Osteoblast (primary cell): ENCODE measurements around the gene TNFAIP2. TPM values are rescaled to one million over a fixed set of nuclear protein-coding genes. Genes with fewer than 3 reads are reported as not detected.

Experiments
- DNase-seq: peaks from one replicate; pipeline ENCODE4 v3.0.0; 2011; ENCODE audit warnings: low spot score, mixed read lengths; ENCODE audit not compliant: insufficient read length; ENCODE audit errors: missing footprints
- H2AFZ ChIP-seq: 2 replicates; pipeline ENCODE4 v1.6.0; 2011; ENCODE audit warnings: mild to moderate bottlenecking, low read length
- H3K27ac ChIP-seq: 2 replicates; pipeline ENCODE4 v1.5.1; 2011; ENCODE audit warnings: mild to moderate bottlenecking, low read depth, low read length, moderate library complexity
- H3K27me3 ChIP-seq: 2 replicates; pipeline ENCODE4 v1.6.0; 2012; ENCODE audit warnings: mild to moderate bottlenecking, control low read depth, inconsistent platforms, low read length, moderate library complexity; ENCODE audit not compliant: insufficient read depth
- H3K36me3 ChIP-seq: 2 replicates; pipeline ENCODE4 v1.5.1; 2011; ENCODE audit warnings: mild to moderate bottlenecking, low read length, control low read depth, moderate library complexity; ENCODE audit not compliant: insufficient read depth
- H3K4me1 ChIP-seq: 2 replicates; pipeline ENCODE4 v1.5.1; 2011; ENCODE audit warnings: mild to moderate bottlenecking, low read length, control low read depth, moderate library complexity; ENCODE audit not compliant: insufficient read depth
- H3K4me2 ChIP-seq: 2 replicates; pipeline ENCODE4 v1.6.0; 2011; ENCODE audit warnings: mild to moderate bottlenecking, low read length; ENCODE audit not compliant: insufficient read depth
- H3K4me3 ChIP-seq: fragments of 200-600 bp; sonication (generic); 3 replicates; pipeline ENCODE4 v1.5.1; 2012; ENCODE audit warnings: mild to moderate bottlenecking, low read length, inconsistent platforms; ENCODE audit not compliant: insufficient read depth
- H3K79me2 ChIP-seq: 2 replicates; pipeline ENCODE4 v1.6.0; 2012; ENCODE audit warnings: mild to moderate bottlenecking, low read length, control low read depth, inconsistent platforms; ENCODE audit not compliant: insufficient read depth
- H3K9me3 ChIP-seq: 2 replicates; pipeline ENCODE4 v1.5.1; 2011; ENCODE audit warnings: low read depth, low read length, control low read depth
- H4K20me1 ChIP-seq: 2 replicates; pipeline ENCODE4 v1.6.0; 2012; ENCODE audit warnings: mild to moderate bottlenecking, low read length, control low read depth; ENCODE audit not compliant: insufficient read depth
- total RNA-seq: library from RNA; depleted of rRNA; stranded (reverse); fragments of >200 nt; gene quantifications from 2 replicates; pipeline ENCODE4 v1.2.3, GENCODE V29; 2012
- TF ChIP-seq, protein P1 (sequence below): IDR thresholded peaks from 2 replicates; pipeline ENCODE4 v1.5.1; 2011; ENCODE audit warnings: mild to moderate bottlenecking, low read depth, low read length, moderate library complexity; ENCODE audit errors: extremely low read depth

TNFAIP2 gene
- total RNA-seq, 1 donor, result 60.1 TPM

- H2AFZ ChIP-seq, result no peak overlapping the region
- H4K20me1 ChIP-seq, result no peaks in the 10 kb centered on the region
- no peak for DNase-seq
- peaks cover 9% of the 10 kb centered on the region for H3K4me1 ChIP-seq
- H3K79me2 ChIP-seq, result no peaks in the 10 kb centered on the region
- H3K27me3 ChIP-seq, result peaks cover 3% of the 10 kb centered on the region
- TF ChIP-seq, protein P1, sequence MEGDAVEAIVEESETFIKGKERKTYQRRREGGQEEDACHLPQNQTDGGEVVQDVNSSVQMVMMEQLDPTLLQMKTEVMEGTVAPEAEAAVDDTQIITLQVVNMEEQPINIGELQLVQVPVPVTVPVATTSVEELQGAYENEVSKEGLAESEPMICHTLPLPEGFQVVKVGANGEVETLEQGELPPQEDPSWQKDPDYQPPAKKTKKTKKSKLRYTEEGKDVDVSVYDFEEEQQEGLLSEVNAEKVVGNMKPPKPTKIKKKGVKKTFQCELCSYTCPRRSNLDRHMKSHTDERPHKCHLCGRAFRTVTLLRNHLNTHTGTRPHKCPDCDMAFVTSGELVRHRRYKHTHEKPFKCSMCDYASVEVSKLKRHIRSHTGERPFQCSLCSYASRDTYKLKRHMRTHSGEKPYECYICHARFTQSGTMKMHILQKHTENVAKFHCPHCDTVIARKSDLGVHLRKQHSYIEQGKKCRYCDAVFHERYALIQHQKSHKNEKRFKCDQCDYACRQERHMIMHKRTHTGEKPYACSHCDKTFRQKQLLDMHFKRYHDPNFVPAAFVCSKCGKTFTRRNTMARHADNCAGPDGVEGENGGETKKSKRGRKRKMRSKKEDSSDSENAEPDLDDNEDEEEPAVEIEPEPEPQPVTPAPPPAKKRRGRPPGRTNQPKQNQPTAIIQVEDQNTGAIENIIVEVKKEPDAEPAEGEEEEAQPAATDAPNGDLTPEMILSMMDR, result no peak
- no peak overlapping the region for H3K4me3 ChIP-seq
- no peak overlapping the region for H3K27ac ChIP-seq
- no peak overlapping the region for H3K4me2 ChIP-seq
- H3K9me3 ChIP-seq, result no peaks in the 10 kb centered on the region
- H3K36me3 ChIP-seq, result peaks cover 17% of the 10 kb centered on the region
Observed at GRCh38 chr14:103138301-103139131, 15.3 kb downstream of the TNFAIP2 start.

- Histone ChIP-seq H3K79me2 (no peaks in the 10 kb centered on the region), H3K9me3 (no peaks in the 10 kb centered on the region), H2AFZ (no peak overlapping the region), H3K36me3 (peaks cover 11% of the 10 kb centered on the region), H4K20me1 (no peaks in the 10 kb centered on the region), H3K27ac (no peak overlapping the region), H3K4me3 (no peak overlapping the region), H3K4me2 (no peak overlapping the region), H3K4me1 (peaks cover 12% of the 10 kb centered on the region), H3K27me3 (peaks cover 3% of the 10 kb centered on the region)
- TF ChIP-seq, protein P1, result no peak
- peak; percentile 78 for DNase-seq
Observed at GRCh38 chr14:103139132-103140025, 16.1 kb downstream of the TNFAIP2 start.

DNA sequence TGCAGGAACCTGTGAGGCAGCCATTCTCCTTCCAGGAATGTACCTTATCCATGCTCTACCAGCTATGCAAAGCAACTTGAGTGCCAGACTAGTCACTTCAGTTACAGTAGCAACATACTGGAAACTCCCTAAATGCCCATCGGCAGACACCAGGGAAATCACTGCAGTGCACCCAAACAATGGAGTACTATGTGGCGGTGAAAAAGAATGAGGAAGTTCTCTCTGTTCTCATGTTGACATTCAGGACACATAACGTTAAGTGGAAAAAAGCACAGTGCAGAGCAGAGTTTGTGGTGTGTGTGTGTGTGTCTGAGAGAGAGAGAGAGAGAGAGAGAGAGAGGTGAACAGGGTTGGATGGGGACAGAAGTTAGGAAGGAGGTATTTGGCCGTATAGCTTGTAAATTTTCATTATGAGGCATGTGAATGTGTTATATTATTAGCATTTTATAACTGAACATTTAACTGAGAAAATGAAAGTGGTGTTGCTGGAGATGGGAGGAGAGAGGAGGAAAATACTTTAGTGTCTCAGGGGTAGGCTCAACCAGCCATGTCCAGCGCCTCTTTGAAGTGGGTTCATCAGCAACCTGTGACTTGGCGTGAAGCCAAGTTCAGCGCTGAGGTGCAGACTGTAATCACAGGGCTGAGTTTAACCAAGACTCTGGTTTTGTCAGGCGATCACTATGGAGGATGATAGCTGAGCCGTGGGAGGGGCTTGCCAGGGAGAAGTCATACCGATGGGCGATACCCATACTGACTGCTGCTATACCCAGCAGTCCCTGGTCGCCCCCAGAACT, 17.3 kb downstream of the TNFAIP2 start:
- TF ChIP-seq, protein P1, result no peak
- H3K27ac ChIP-seq, result no peak overlapping the region
- H3K79me2 ChIP-seq, result no peaks in the 10 kb centered on the region
- H3K4me1 ChIP-seq, result peaks cover 12% of the 10 kb centered on the region
- H3K4me3 ChIP-seq, result no peak overlapping the region
- peaks cover 4% of the 10 kb centered on the region for H3K36me3 ChIP-seq
- H3K27me3 ChIP-seq, result peaks cover 3% of the 10 kb centered on the region
- H3K4me2 ChIP-seq, result no peak overlapping the region
- no peaks in the 10 kb centered on the region for H4K20me1 ChIP-seq
- no peak overlapping the region for H2AFZ ChIP-seq
- H3K9me3 ChIP-seq, result no peaks in the 10 kb centered on the region
- DNase-seq, result peak; percentile 80
